ENCODE measurements around the gene PCDH9. TPM values are rescaled to one million over a fixed set of nuclear protein-coding genes. Genes with fewer than 3 reads are reported as not detected.

PCDH9 gene
- total and polyA plus RNA-seq, 10 of the 15 experiments (the other 5 are each of a cell fraction or from before 2014, with no cell fraction given) = 0.02 to 2.3 (median 0.05) TPM; not detected in 1

DNA sequence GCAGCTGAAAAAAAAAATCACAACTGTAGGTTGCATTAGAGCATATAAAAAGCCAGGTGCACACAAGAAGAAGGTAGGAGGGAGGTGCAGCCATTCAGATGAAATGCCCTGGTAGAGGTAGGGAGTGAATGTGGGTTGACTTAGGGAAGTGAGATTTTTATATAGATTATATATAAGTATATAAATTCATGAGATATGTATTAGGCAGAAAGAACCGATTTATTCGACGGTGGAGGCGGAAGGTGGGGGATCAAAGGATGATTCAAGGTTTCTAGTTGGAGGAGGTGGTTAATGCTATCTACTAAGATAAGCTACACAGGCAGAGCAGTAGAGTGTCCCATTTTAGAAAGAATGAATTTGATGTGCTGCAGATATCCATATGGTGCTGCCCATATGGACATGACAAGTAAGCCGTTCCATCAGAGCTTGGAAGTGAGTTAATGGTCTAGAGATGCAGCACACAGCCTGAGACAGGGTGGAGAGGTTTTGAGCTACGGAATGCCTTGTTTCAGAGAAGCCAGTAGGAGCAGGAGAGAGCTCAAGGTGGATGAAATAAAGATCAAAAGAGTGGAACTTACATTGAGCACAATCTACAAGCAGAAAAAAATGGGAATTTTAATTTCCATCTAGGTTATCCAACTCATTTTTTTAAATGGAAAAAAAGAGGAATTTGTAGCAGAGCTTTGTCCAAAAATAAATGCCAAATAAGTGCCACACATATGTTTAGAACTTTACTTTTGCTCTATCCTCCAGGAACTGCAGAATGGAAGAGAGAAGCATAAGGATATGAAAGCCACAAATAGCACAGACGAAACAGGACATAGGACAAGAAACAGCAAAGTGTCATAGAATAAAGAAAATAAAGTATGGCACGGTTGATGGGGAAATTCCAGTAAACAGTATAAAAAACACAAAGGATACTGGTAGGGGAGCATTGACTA, 177.3 kb downstream of the PCDH9 start (continued):
- no peak for TF ChIP-seq SKIL (IDR thresholded peaks at IDR 0.05; ENCODE audit: low read depth, poor library complexity, severe bottlenecking)

DNA sequence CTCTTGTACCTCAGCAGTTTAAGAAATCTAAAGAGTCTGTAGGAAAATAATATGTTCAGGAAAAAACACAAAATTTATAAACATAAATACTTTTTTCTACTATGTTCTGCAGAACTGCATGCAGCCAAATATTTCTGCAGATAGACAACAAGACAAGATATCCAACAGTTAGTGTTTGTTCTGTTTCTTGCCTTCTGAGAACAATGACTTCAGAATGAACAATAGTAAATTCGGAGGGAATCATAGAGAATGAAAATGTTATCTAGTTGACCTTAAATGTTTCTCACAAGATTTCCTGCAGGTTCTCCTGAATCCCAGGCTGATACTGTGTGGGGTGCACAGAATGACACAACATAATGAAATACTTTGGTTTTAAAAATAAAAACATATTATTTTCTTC, 180.4 kb downstream of the PCDH9 start:
- H3K4me3 ChIP-seq = no peak overlapping the region
- H2AFZ ChIP-seq (ENCODE audit: control insufficient read depth, low read depth, low read length) = no peak overlapping the region
- no TSS peak for BruUV-seq (replicated peaks)
- in situ Hi-C loops (cut with MboI) = no loop called here
- CTCF ChIA-PET = interaction anchor here (1.3 to 1.6 kb wide), 2 partner anchors 13 to 17 kb away, joined by 3 read pairs; no protein-coding TSS in a partner anchor
- POLR2A ChIA-PET = no interaction called here
- no peak overlapping the region for H3K9ac ChIP-seq (ENCODE audit: control insufficient read depth, insufficient read depth, low read length)
- FAIRE-seq (no peak), DNase-seq (ENCODE audit: low read depth, low spot score) (no peak), ATAC-seq (no peak)
- RAD21 ChIA-PET (ENCODE audit: unreplicated experiment) = no interaction called here
- no peak overlapping the region for H3K27ac ChIP-seq (ENCODE audit: control insufficient read depth, insufficient read depth)
- TF ChIP-seq POLR2AphosphoS2 (IDR thresholded peaks at IDR 0.05; ENCODE audit: low read depth, low read length) (no peak), ASH2L (IDR thresholded peaks at IDR 0.05; ENCODE audit: borderline replicate concordance, low read depth) (no peak), YY1 (IDR thresholded peaks at IDR 0.05; ENCODE audit: low read depth, low read length) (no peak), FOXM1 (IDR thresholded peaks at IDR 0.05; ENCODE audit: low read depth, low read length) (no peak), EED (IDR thresholded peaks at IDR 0.05; ENCODE audit: low read depth) (no peak), TBL1XR1 (IDR thresholded peaks at IDR 0.05; ENCODE audit: low read depth, low read length) (no peak)
- no peaks in the 10 kb centered on the region for H3K36me3 ChIP-seq (ENCODE audit: control insufficient read depth in 2 of 2, insufficient read depth in 2 of 2, low read length in 1 of 2)
- no peaks in the 10 kb centered on the region for H3K9me3 ChIP-seq (replicated peaks; ENCODE audit: control insufficient read depth, insufficient read depth, low read length)
- H3K27me3 ChIP-seq (replicated peaks in 1 of 2; ENCODE audit: control insufficient read depth in 2 of 2, insufficient read depth in 2 of 2, low read length in 1 of 2) = no peaks in the 10 kb centered on the region
- SMC1A ChIA-PET (ENCODE audit: uncharacterized antibody, unreplicated experiment) = interaction anchor here (1.7 to 2.2 kb wide), 2 partner anchors 9 to 10 kb away, joined by 4 to 15 read pairs; no protein-coding TSS in a partner anchor
- no peaks in the 10 kb centered on the region for H3K4me1 ChIP-seq (ENCODE audit: control insufficient read depth, insufficient read depth, low read length)
- intact Hi-C loops (cut with micrococcal nuclease; ENCODE audit: unreplicated experiment) = no loop called here
- 0% methylated on average over 1 of the region's 1 CpG for WGBS (ENCODE audit: insufficient coverage, insufficient replicate concordance, low lambda C conversion rate, missing lambda C conversion rate)
- no peaks in the 10 kb centered on the region for H3K79me2 ChIP-seq (ENCODE audit: control insufficient read depth, insufficient read depth, low read length)
- no peaks in the 10 kb centered on the region for H4K20me1 ChIP-seq (ENCODE audit: control insufficient read depth, insufficient read depth)
- H3K4me2 ChIP-seq (ENCODE audit: control insufficient read depth, insufficient read depth) = no peak overlapping the region
